Skin of body (tissue), 2 donors: Measurements from ENCODE around the gene ARL11. TPM values are rescaled to one million over a fixed set of nuclear protein-coding genes. Genes with fewer than 3 reads are reported as not detected.

Experiments used
- DNase-seq: peaks from one replicate; lab custom pipeline; 2025; lab: John Stamatoyannopoulos, UW
- total RNA-seq: library from RNA; depleted of rRNA; stranded (reverse); fragments of >200 nt; gene quantifications from one replicate; pipeline ENCODE4 v1.2.3, GENCODE V29; 2014

The ARL11 gene
- total RNA-seq, 1 donor from 2014 or later: 0.59 TPM

DNA sequence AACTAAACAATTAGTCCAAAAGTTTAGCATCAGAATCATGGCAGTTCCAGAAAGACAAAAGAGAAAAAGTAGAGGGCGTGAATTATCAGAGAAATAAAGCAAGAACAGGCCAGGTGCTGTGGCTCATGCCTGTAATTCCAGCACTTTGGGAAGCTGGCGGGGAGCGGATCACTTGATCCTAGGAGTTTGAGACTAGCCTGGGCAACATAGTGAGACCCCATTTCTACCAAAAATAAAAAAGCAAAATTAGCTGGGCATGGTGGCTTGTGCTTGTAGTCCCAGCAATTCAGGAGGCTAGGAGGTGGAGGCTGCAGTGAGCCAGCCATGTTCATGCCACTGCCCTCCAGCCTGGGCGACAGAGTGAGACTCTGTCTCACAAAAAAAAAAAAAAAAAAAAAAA, 18.4 kb downstream of the ARL11 start:
- DNase-seq: no peak

DNA sequence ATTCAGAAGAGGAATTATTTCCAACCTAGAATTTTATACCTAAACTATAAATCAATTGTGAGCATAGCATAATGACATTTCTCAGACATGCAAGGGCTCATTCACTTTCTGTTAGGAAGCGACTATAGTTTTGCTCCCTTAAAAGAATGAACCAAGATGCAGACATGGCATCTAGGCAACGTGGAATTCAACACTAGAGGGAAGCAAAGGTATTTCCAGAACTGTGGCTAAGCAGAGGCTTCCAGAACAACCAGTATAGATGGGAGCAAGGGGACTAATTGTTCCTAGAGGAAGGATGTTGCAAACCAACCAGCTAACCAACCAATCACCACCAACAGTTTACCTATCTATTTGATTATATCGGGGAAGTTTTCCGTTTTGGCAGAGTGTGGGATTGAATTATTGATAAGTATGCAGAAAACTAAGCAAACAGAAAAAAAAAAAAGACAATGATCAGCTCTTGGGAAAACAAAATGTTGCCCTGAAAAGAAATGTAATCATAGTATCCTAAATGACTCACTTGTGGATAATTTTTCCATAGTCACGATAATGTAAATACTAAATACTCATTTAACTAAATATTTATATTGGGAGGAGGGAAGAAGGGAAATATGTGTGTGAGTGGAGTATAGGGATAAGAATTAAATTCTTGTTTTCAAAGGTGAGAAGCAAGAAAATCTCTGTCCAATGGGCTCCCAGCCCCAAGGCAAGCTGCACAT, 21.1 kb downstream of the ARL11 start:
- DNase-seq: no peak

DNA sequence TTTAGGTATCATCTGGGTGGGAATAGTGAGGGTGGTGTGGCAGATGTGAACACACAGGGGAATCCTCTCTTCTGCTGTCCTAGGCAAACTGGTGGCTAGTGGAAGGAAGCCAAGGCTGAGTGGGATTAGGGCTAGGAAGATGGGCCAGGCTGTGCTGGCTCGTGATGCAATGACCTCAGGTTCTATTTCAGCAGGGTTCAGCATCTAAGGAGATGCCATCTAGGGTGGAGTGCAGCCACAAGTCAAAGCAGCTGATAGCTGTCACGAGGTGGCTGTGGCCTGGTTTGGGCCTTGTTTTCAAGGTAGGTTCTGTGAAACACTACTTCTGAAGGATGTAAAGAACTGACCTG, 21.6 kb downstream of the ARL11 start:
- no peak for DNase-seq

DNA sequence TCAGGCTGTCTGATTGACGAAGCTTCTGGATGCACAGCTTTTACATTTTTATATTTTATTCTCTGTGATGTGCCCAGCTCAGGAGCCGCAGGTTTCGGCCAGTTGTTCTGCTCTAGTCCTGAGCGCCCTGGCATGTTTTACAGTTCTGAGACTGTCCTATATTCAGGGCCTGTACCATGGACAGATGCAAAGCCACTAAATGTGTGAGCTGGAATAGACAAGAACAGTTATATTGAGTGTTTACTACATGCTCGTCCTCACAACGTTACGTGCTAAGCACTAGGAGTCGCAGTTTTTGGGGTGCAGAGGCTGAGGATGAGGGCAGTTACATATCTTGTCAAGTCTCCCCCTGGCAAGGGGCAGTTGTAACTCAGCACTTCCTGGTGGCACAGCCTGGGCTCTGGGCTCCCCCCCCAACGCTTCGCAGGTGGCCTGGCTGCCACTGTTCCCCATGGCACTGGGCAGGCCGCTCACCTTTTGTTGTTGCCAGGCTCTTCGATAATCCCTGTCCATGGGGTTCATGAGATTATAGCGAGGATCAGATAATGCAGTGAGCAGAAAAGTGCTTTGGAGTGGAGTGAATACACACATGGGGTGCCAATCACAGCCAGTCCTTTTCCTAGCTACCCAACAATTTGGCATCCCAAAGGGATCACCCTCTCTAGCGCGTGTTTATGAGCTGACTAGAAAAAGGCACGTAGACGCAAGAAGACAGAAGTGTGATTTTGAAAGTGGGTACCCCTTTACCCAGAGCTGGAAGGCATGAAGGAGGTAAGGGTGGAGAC, 23.5 kb downstream of the ARL11 start:
- no peak for DNase-seq

DNA sequence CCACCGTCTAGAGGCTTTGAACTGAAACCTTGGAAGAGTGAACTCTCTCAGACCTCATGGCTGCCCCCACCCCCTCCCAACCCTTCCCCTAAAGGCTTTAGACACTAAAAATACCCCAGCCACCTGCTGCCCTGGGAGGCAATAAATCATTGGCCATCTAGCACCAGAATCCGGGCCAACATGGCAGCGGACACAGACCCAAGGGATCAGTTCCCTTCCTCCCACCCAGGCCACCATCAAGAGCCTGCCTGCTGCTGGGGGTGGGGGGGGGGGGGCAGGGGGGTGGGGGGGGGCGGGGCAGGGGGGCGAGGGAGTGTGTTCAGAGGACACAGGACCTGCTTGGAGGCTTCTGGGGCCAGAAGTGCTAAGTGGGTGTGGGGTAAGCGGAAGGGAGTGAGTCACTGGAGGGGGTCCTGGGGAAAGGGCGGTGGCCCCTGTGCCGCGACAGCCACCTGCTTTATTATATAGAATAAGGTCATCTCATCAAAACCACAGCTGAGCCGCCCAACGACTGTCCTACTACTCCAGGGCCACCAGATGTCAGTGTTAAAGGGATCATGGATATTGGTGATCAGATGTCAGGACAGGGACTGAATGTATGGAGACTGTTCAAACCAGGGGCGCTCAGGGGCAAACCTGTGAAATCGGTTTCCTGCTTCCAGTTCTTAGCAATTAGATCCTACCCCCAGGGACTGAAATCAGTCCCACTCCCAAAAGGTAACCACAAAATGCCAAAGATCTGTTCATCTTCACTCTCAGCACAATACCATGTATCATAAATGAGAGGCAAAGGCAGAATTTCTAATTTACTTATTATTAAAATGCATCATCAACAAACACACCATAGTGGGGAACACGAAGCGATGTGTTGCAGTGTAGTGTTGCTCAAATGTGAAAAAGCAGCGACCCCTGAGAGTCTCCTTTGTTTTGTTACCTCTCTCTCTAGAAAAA, 24.3 kb downstream of the ARL11 start:
- DNase-seq: no peak

DNA sequence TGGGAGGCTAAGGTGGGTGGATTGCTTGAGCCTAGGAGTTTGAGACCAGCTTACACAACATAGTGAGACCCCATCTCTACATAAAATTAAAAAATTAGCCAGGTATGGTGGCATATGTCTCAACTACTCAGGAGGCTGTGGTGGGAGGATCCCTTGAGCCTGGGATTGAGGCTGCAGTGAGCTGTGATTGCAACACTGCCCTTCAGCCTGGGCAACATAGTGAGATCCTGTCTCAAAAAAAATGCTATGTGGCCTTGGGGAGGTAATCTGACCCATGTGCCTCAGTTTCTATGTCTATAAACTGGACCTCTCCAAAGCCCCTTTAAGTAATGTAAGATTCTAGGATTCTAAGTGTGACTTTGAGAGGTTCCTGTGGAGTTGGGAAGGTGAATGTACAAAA, 25.2 kb downstream of the ARL11 start:
- no peak for DNase-seq

DNA sequence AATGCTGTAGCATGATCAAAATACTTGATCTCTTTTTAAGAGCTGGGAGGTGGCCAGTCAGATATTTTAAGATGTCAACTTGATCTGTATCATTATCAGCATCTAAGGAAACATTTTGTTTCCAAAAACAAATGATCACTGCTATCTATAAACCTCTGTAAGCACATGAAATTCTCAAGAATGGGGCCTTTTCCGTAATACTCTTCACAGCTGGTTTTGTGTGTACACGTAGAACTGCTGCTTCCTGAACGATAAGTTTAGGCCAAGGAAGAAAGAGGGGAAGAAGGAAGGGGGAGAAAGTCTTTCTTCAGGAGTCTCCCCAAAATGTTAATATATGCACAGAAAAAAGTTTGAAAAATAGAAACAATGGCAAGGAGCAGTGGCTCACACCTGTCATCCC, 25.7 kb downstream of the ARL11 start:
- no peak for DNase-seq

DNA sequence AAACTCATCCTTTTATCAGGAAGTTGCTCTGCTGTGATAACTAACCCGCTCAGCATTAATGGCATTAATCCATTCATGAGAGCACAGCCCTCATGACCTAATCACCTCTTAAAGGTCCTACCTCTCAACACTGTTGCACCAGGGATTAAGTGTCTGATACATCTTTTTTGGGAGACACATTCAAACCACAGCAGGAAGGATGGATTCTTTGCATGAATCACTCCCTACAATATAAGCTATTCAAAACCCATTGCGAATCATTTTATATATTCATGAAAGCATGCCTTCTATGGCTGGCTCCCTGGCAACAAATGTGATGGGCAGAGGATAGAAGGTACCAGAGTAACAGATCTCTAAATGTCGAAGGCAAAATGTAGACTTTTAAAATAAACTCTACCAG, 27.6 kb downstream of the ARL11 start:
- DNase-seq: no peak

DNA sequence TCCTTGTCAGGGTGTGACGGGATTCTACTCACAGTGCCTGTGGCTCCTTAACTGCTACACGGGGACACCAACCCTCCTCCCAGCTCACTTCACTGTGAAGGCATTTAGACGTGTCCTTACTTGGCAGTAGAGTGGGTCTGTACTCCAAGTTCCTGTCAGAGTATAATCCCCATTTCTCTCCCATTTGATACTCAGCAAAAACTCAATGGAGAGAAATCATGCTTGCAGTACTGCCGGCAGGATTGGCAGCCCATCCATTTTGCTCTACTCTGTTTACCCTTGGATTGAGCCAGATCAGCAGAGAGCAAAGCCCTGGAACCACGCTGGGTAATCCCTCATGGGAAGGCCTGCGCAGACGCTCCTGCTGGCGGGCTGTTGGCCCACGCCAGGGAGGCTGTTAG, 28.9 kb downstream of the ARL11 start:
- DNase-seq: no peak

DNA sequence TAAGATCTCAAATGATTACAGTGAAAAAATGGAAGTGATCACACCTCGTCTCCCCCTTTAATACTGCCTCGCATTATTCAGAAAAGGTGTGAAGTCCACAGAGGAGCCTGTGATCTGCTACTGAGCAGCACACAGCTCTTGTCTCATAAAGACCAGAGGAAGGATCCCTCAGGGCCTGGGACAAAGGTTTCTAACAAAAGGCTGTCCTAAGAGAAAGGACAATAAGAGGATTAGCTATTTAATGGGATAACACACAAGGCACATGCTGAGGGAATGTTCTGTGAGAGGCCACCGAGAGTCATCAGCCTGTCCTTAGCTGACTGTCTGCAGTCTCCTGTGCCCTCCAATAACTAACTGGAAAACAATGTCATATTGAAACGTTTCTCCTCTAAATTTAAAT, 36.3 kb downstream of the ARL11 start:
- DNase-seq: no peak

DNA sequence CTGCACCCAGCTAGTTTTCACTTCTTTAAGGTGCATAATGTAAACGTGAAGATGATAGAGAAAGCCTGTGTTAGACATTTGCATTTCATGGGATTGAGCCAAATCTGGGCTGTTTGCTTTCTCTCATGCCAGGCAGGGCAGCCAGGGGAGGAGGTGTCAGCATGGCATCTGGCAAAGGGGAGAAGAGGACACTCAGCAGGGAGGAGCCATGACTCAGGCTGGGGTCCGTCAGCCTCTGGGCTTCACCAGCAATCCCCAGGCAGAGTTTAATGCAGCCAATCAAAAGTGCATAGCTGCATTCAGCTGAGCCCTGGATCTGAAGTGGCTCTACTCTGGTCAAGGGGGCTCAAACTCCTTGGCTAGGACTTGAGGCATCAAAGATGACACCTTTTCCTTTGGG, 39.5 kb downstream of the ARL11 start:
- no peak for DNase-seq

DNA sequence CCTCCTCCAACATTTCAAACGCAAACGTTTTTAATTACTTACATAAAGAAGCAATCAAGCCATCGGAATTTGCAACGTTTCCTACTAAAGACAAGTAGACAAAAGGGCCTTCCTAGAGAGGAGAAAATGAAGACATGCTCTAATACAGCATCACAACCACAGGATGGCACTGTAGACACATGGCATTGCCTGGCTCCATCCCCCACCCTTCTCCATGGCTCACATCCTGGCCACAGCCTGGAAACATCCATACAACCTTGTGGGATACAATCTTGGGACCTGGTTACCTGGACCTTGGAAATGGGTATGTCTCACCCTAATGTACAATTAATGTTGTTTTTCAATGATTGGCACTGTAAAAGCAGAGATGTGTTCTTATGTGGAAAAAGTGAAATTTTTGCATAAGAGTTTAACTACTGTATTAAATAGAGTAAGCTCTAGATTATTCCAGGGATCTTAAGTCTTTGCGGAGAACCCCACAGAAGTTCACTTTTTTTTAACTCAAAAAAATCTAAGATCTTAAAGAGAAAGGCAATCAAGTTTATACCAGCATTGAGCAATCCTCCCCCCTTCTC, 41.5 kb downstream of the ARL11 start:
- DNase-seq: peak; percentile 72

DNA sequence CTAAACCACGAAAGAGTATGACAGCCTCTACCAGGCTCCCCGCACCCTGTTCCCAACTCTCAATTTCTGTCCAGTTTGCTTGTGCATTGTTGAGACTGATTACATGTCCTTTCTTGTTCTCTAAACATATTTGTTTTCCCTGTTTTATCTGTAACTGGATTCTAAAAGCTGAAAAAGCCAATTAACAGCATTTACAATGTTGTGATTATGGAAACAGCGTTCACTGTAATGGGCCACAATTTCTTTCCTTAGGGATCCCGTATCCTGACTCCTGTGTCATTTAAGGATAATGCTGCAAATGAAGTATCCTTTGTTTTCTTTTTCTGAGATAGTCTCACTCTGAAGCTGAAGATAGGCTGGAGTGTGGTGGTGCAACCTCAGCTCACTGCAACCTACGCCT, 42.5 kb downstream of the ARL11 start:
- DNase-seq: no peak

DNA sequence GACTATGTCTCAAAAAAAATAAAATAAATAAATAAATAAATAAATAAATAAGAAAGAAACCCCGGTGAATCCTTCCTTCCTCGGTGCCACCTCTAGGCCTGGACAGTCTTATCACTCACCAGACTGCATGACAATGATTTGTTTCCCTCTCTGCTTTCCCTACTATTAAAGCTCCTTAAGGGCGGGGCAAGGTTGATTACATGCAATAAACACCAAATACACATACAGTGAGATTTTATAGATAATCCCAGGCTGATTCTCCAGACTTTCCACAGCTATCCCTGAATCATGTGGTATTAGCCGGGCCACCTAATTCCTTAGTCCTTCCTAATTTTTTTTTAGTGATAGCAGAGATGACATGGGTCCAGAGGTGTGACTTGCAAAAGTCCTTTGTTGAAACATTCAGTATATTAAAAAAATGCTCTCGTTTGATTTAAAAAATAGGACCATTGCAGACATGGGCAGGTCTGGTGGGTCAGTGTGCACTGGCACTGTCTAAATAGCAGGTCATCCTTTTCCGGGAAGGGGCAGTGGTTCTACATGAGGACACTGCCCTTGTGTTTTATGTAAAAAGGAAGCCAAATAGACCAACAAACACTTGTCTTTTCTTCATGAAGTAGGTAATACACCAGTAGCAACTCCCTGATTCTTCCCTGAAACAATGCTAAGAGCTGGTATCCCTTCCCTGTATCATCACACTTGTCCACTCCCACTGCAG, 48.4 kb downstream of the ARL11 start:
- no peak for DNase-seq

DNA sequence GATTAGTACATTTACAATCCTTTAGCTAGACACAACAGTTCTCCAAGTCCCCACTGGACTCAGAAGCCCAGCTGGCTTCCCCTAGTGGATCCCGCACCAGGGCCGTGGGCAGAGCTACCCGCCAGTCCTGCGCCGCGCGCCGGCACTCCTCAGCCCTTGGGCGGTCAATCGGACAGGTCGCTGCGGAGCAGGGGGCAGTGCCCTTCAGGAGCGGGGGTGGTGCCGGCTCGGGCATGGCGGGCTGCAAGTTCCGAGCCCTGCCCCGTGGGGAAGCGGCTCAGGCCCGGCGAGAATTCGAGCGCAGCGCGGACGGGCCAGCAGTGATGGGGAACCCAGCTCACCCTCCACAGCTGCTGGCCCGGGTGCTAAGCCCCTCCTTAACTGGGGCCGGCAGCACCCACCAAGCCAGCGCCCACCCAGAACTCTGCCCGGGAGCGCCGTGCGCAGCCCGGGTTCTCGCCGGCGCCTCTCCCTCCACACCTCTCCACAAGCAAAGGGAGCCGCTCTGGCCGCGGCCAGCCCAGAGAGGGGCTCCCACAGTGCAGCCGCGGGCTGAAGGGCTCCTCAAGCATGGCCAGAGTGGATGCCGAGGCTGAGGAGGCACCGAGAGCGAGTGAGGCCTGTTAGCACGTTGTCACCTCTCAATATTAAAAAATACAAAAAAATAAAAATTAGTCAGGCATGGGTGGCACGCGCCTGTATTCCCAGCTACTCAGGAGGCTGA, 50.0 kb downstream of the ARL11 start:
- DNase-seq: no peak

DNA sequence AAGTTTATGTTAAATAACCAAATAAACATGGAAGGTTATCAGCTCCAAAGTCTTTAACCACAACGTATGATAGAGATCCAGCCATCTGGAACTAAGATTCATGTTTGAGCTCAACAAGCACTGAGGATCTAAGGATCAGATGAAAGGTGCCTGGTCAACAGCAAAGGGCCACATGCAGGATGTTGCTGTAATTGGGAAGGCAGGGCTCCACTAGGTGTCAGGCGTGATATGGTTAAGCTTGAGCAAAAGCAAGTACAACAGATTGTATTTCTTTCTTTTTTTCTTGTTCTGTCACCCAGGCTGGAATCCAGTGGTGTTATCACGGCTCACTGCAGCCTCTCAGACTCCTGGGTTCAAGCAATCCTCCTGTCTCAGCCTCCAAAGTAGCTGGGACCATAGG, 50.9 kb downstream of the ARL11 start:
- no peak for DNase-seq

DNA sequence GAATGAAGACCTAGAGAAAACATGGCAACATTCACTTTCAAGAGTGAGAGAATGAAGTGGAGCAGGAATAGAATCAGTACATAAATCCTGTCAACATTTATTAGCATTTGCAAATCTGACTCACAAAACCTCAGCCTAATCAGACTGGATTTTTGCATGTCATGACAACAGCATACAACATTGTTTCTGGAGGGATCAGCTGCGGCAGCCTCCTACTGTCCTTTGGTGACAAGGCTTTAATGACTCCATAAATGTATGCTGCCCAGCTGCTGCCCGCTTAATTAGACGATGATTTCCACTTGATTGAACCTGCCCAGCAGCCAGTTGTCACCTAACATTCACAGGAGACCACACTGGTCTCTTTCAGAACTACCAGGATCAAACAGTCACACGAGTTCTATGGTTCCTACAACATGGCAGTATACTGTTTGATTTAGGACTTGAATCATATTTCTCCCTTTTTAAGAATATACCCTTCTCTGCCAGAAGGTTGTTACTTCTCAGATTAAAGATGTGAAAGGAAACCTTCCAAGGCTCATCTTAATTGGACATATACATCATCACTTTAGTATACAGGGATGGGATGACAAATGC, 53.6 kb downstream of the ARL11 start:
- no peak for DNase-seq
